Rectal smooth muscle tissue (tissue), 1 donor: ENCODE data around the gene HDC.

Experiments
- H3K27ac ChIP-seq: one replicate; pipeline ENCODE4 v1.7.0; 2013; ENCODE audit warnings: low read depth, low read length, inconsistent platforms
- H3K27me3 ChIP-seq: one replicate; pipeline ENCODE4 v1.7.0; 2013; ENCODE audit warnings: low read length; ENCODE audit not compliant: control insufficient read depth, insufficient read depth
- H3K36me3 ChIP-seq: one replicate; pipeline ENCODE4 v1.7.0; 2013; ENCODE audit warnings: low read length; ENCODE audit not compliant: control insufficient read depth, insufficient read depth
- H3K4me1 ChIP-seq: one replicate; pipeline ENCODE4 v1.7.0; 2013; ENCODE audit warnings: low read length; ENCODE audit not compliant: control insufficient read depth, insufficient read depth
- H3K4me3 ChIP-seq: one replicate; pipeline ENCODE4 v1.7.0; 2013; ENCODE audit warnings: low read length
- H3K9ac ChIP-seq: one replicate; pipeline ENCODE4 v1.7.0; 2013; ENCODE audit warnings: low read length

The HDC gene

GRCh38 chr15:50275908-50276307 lies 10.4 kb upstream of the HDC start:
- no peaks in the 10 kb centered on the region for H3K4me1 ChIP-seq
- H3K27ac ChIP-seq: no peak overlapping the region
- no peaks in the 10 kb centered on the region for H3K36me3 ChIP-seq
- H3K27me3 ChIP-seq: no peaks in the 10 kb centered on the region
- no peak overlapping the region for H3K9ac ChIP-seq
- H3K4me3 ChIP-seq: no peak overlapping the region

GRCh38 chr15:50275091-50275490 lies 9.6 kb upstream of the HDC start:
- no peaks in the 10 kb centered on the region for H3K36me3 ChIP-seq
- no peak overlapping the region for H3K9ac ChIP-seq
- no peak overlapping the region for H3K27ac ChIP-seq
- no peak overlapping the region for H3K4me3 ChIP-seq
- no peaks in the 10 kb centered on the region for H3K4me1 ChIP-seq
- no peaks in the 10 kb centered on the region for H3K27me3 ChIP-seq

- no peaks in the 10 kb centered on the region for H3K4me1 ChIP-seq
- H3K9ac ChIP-seq: no peak overlapping the region
- no peaks in the 10 kb centered on the region for H3K27me3 ChIP-seq
- no peak overlapping the region for H3K4me3 ChIP-seq
- H3K27ac ChIP-seq: no peak overlapping the region
- H3K36me3 ChIP-seq: no peaks in the 10 kb centered on the region
Measured at GRCh38 chr15:50267577-50267976, 2.1 kb upstream of the HDC start.

- Histone ChIP-seq H3K4me3 (no peak overlapping the region), H3K4me1 (no peaks in the 10 kb centered on the region), H3K27ac (no peak overlapping the region), H3K27me3 (no peaks in the 10 kb centered on the region), H3K9ac (no peak overlapping the region), H3K36me3 (no peaks in the 10 kb centered on the region)
Measured at GRCh38 chr15:50262533-50262932, 3.0 kb downstream of the HDC start.

- H3K27me3 ChIP-seq: no peaks in the 10 kb centered on the region
- H3K4me3 ChIP-seq: no peak overlapping the region
- no peaks in the 10 kb centered on the region for H3K4me1 ChIP-seq
- H3K27ac ChIP-seq: no peak overlapping the region
- H3K9ac ChIP-seq: no peak overlapping the region
- no peaks in the 10 kb centered on the region for H3K36me3 ChIP-seq
Measured at GRCh38 chr15:50261981-50262380, 3.5 kb downstream of the HDC start.

- no peak overlapping the region for H3K9ac ChIP-seq
- no peak overlapping the region for H3K27ac ChIP-seq
- no peaks in the 10 kb centered on the region for H3K27me3 ChIP-seq
- no peaks in the 10 kb centered on the region for H3K4me1 ChIP-seq
- H3K4me3 ChIP-seq: no peak overlapping the region
- H3K36me3 ChIP-seq: no peaks in the 10 kb centered on the region
Measured at GRCh38 chr15:50260969-50261496, 4.5 kb downstream of the HDC start.

GRCh38 chr15:50259276-50259675 lies 6.2 kb downstream of the HDC start:
- H3K9ac ChIP-seq: no peak overlapping the region
- no peaks in the 10 kb centered on the region for H3K4me1 ChIP-seq
- H3K27ac ChIP-seq: no peak overlapping the region
- H3K27me3 ChIP-seq: no peaks in the 10 kb centered on the region
- no peaks in the 10 kb centered on the region for H3K36me3 ChIP-seq
- H3K4me3 ChIP-seq: no peak overlapping the region

GRCh38 chr15:50257924-50258323 lies 7.6 kb downstream of the HDC start:
- no peaks in the 10 kb centered on the region for H3K36me3 ChIP-seq
- no peaks in the 10 kb centered on the region for H3K27me3 ChIP-seq
- H3K27ac ChIP-seq: no peak overlapping the region

GRCh38 chr15:50257332-50257731 lies 8.2 kb downstream of the HDC start:
- no peak overlapping the region for H3K4me3 ChIP-seq
- no peak overlapping the region for H3K27ac ChIP-seq
- H3K9ac ChIP-seq: no peak overlapping the region
- no peaks in the 10 kb centered on the region for H3K4me1 ChIP-seq
- no peaks in the 10 kb centered on the region for H3K27me3 ChIP-seq
- H3K36me3 ChIP-seq: no peaks in the 10 kb centered on the region

More at GRCh38 chr15:50257924-50258323, 7.6 kb downstream of the HDC start:
- Histone ChIP-seq H3K4me3 (no peak overlapping the region), H3K4me1 (no peaks in the 10 kb centered on the region), H3K9ac (no peak overlapping the region)

GRCh38 chr15:50256188-50257041 lies 9.1 kb downstream of the HDC start:
- H3K9ac ChIP-seq: no peak overlapping the region
- H3K27ac ChIP-seq: no peak overlapping the region
- no peak overlapping the region for H3K4me3 ChIP-seq
- H3K27me3 ChIP-seq: no peaks in the 10 kb centered on the region
- no peaks in the 10 kb centered on the region for H3K4me1 ChIP-seq
- no peaks in the 10 kb centered on the region for H3K36me3 ChIP-seq

- H3K9ac ChIP-seq: no peak overlapping the region
- no peak overlapping the region for H3K4me3 ChIP-seq
- no peaks in the 10 kb centered on the region for H3K4me1 ChIP-seq
- no peaks in the 10 kb centered on the region for H3K36me3 ChIP-seq
- no peak overlapping the region for H3K27ac ChIP-seq
- no peaks in the 10 kb centered on the region for H3K27me3 ChIP-seq
Measured at GRCh38 chr15:50252556-50252955, 13.0 kb downstream of the HDC start.

GRCh38 chr15:50251638-50252182 lies 13.8 kb downstream of the HDC start:
- Histone ChIP-seq H3K4me1 (no peaks in the 10 kb centered on the region), H3K36me3 (no peaks in the 10 kb centered on the region), H3K27me3 (no peaks in the 10 kb centered on the region), H3K9ac (no peak overlapping the region), H3K27ac (no peak overlapping the region), H3K4me3 (no peak overlapping the region)
